ENCODE data around the gene IFI27.

IFI27 gene

DNA sequence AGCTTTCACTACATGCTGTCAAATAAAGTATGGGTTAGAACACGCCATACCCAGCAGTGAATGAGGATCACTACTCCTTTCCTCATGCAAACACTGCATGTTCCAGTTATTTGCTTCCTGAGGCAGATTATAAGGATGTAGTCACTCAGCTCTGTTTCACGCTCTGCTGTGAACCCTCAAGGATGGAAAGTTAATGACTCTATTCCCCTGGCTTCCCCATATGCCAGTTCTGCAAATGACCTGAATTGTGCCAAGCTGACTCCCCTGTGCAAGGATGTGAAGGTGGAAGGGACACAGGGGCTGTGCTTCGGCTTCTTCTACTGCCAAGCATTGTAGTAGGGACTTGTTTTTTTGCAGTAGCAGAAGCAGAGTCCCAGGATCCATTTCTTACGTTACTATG lies 22.6 kb upstream of the IFI27 start:
- TF ChIP-seq, protein P1, sequence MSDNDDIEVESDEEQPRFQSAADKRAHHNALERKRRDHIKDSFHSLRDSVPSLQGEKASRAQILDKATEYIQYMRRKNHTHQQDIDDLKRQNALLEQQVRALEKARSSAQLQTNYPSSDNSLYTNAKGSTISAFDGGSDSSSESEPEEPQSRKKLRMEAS (IDR thresholded peaks at IDR 0.05; ENCODE audit: low read depth, low read length), result no peak
- no peak for TF ChIP-seq POLR2A (IDR thresholded peaks at IDR 0.05; ENCODE audit: extremely low read depth, insufficient read length)
- TF ChIP-seq, protein P2, sequence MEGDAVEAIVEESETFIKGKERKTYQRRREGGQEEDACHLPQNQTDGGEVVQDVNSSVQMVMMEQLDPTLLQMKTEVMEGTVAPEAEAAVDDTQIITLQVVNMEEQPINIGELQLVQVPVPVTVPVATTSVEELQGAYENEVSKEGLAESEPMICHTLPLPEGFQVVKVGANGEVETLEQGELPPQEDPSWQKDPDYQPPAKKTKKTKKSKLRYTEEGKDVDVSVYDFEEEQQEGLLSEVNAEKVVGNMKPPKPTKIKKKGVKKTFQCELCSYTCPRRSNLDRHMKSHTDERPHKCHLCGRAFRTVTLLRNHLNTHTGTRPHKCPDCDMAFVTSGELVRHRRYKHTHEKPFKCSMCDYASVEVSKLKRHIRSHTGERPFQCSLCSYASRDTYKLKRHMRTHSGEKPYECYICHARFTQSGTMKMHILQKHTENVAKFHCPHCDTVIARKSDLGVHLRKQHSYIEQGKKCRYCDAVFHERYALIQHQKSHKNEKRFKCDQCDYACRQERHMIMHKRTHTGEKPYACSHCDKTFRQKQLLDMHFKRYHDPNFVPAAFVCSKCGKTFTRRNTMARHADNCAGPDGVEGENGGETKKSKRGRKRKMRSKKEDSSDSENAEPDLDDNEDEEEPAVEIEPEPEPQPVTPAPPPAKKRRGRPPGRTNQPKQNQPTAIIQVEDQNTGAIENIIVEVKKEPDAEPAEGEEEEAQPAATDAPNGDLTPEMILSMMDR (IDR thresholded peaks at IDR 0.05; ENCODE audit: low read depth, low read length), result no peak
- H3K4me3 ChIP-seq (ENCODE audit: low read depth, low read length), result no peak overlapping the region
- DNase-seq (ENCODE audit: low read depth), result no peak

DNA sequence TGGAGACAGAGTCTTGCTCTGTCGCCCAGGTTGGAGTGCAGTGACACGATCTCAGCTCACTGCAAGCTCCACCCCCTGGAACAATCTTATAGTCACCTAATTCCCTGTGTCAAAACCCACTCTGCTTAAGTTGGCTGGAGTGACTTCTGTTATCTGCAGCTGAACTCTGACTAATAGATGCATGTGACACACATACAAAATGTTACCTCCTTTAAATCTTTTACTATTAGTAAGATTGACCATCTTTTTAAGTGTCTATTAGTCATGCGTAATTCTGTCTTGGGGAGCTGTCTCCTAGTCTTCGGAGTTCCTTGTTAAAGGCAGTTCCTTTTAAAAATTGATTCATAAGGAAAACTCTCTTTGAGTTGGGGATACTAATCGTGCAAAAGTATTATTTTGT lies 22.0 kb upstream of the IFI27 start:
- DNase-seq (ENCODE audit: low read depth), result no peak

DNA sequence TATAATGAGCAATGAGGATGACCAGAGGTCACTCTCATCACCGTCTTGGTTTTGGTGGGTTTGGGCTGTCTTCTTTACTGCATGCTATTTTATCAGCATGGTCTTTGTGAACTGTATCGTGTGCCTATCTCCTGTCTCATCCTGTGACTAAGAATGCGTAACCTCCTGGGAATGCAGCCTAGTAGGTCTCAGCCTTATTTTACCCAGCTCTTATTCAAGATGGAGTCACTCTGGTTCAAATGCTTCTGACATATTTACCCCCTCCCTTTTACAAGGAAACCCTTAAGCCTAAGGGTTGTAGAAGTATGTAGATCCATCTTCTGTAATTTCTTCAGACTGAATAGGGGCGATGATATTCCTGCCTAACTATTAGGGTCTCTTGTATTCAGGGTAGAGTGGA lies 21.1 kb upstream of the IFI27 start:
- no peak for DNase-seq (ENCODE audit: low read depth)
- TF ChIP-seq POLR2A (IDR thresholded peaks at IDR 0.05; ENCODE audit: extremely low read depth, insufficient read length), result no peak
- no peak for TF ChIP-seq MYC (IDR thresholded peaks at IDR 0.05; ENCODE audit: low read depth, low read length)
- TF ChIP-seq, protein P2 (IDR thresholded peaks at IDR 0.05; ENCODE audit: low read depth, low read length), result no peak
- TF ChIP-seq, protein P1 (IDR thresholded peaks at IDR 0.05; ENCODE audit: low read depth, low read length), result no peak
- no peak overlapping the region for H3K4me3 ChIP-seq (ENCODE audit: low read depth, low read length)

More for the DNA sequence above, 22.0 kb upstream of the IFI27 start:
- TF ChIP-seq MYC (IDR thresholded peaks at IDR 0.05; ENCODE audit: low read depth, low read length) (no peak), POLR2A (IDR thresholded peaks at IDR 0.05; ENCODE audit: extremely low read depth, insufficient read length) (no peak)
- TF ChIP-seq, protein P2 (IDR thresholded peaks at IDR 0.05; ENCODE audit: low read depth, low read length), result no peak
- TF ChIP-seq, protein P1 (IDR thresholded peaks at IDR 0.05; ENCODE audit: low read depth, low read length), result no peak
- H3K4me3 ChIP-seq (ENCODE audit: low read depth, low read length), result no peak overlapping the region

DNA sequence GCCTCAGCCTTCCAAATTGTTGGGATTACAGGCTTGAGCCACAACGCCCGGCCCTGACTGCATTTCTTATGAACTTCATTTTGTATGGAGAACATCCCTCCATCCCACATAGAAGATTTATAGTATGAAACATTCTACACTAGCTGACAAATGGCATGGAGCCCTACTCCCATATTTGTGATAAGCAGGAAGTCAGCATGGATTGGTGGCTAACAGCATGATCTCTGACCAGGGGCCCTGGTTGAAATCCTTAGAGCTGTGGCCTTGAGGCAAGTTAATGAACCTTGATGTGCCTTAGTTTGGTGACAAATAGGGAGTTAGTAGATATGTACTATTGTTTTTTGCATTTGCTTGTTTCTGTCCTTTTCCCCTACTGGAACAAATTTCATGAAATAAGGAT lies 17.1 kb upstream of the IFI27 start:
- TF ChIP-seq, protein P1 (IDR thresholded peaks at IDR 0.05; ENCODE audit: low read depth, low read length), result no peak
- TF ChIP-seq POLR2A (IDR thresholded peaks at IDR 0.05; ENCODE audit: extremely low read depth, insufficient read length) (no peak), MYC (IDR thresholded peaks at IDR 0.05; ENCODE audit: low read depth, low read length) (no peak)
- TF ChIP-seq, protein P2 (IDR thresholded peaks at IDR 0.05; ENCODE audit: low read depth, low read length), result no peak
- DNase-seq (ENCODE audit: low read depth), result no peak
- H3K4me3 ChIP-seq (ENCODE audit: low read depth, low read length), result no peak overlapping the region

DNA sequence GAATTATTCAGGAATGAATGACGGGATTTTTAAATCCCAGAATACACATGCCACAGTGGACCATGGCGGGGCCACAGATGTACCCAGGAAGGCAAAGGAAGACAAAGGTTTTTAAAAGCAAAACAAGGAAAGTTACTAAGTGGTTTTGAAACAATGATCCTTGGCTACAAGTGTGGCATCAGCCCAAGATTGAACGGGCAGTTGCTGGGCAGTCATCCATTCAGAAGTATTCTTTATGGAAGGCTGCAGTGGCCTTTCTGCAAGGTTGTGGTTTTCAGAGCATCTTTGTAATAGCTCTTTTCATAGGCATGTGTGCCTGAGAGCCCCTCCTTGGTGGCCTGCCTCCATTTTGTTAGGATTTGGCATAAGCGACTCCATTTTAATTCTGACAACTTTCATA lies 13.4 kb upstream of the IFI27 start:
- H3K4me3 ChIP-seq (ENCODE audit: low read depth, low read length), result no peak overlapping the region
- TF ChIP-seq POLR2A (IDR thresholded peaks at IDR 0.05; ENCODE audit: extremely low read depth, insufficient read length), result no peak
- TF ChIP-seq, protein P2 (IDR thresholded peaks at IDR 0.05; ENCODE audit: low read depth, low read length), result no peak
- TF ChIP-seq, protein P1 (IDR thresholded peaks at IDR 0.05; ENCODE audit: low read depth, low read length), result no peak
- no peak for TF ChIP-seq MYC (IDR thresholded peaks at IDR 0.05; ENCODE audit: low read depth, low read length)

More for the DNA sequence above, 13.4 kb upstream of the IFI27 start:
- no peak for DNase-seq (ENCODE audit: low read depth)
